CD14-positive monocyte (primary cell): Measurements from ENCODE around the gene POU6F2. TPM values are rescaled to one million over a fixed set of nuclear protein-coding genes. Genes with fewer than 3 reads are reported as not detected.

Experiments
- DNase-seq, 3 donors: peaks; one replicate each; pipeline ENCODE4 v3.0.0-alpha.2; 2011 to 2022
- H2AFZ ChIP-seq: 2 replicates; pipeline ENCODE4 v1.6.0; 2012; ENCODE audit warnings: mild to moderate bottlenecking, low read depth, low read length, inconsistent platforms; ENCODE audit not compliant: insufficient read depth, poor library complexity, severe bottlenecking
- H3K27ac ChIP-seq, 2 donors: 1 replicate in 1 of 2; 2 replicates in 1 of 2; pipeline ENCODE4 v1.5.1; 2012 to 2013; ENCODE audit warnings: low read length in 2 of 2, control low read depth in 1 of 2, inconsistent platforms in 1 of 2, low read depth in 1 of 2, mild to moderate bottlenecking in 1 of 2
- H3K27me3 ChIP-seq, 2 donors: one replicate each; pipeline versions ENCODE4 v1.6.0 to v1.6.1; 2011 to 2013; ENCODE audit warnings: low read length in 2 of 2; ENCODE audit not compliant: control insufficient read depth in 2 of 2, insufficient read depth in 2 of 2
- H3K36me3 ChIP-seq, 2 donors: replicated peaks in 1 of 2; 1 replicate in 1 of 2; 2 replicates in 1 of 2; pipeline versions ENCODE4 v1.5.1 to v1.6.1; 2012 to 2013; ENCODE audit warnings: low read length in 2 of 2, control low read depth in 1 of 2, inconsistent platforms in 1 of 2, mild to moderate bottlenecking in 1 of 2; ENCODE audit not compliant: insufficient read depth in 2 of 2, control insufficient read depth in 1 of 2
- H3K4me1 ChIP-seq, 2 donors: 1 replicate in 1 of 2; 2 replicates in 1 of 2; pipeline versions ENCODE4 v1.5.1 to v1.6.1; 2012 to 2013; ENCODE audit warnings: low read length in 2 of 2, control low read depth in 1 of 2, inconsistent platforms in 1 of 2, mild to moderate bottlenecking in 1 of 2, moderate library complexity in 1 of 2; ENCODE audit not compliant: insufficient read depth in 2 of 2, control insufficient read depth in 1 of 2
- H3K4me2 ChIP-seq: replicated peaks from 2 replicates; pipeline ENCODE3; 2012; ENCODE audit warnings: low read length, moderate library complexity, mild to moderate bottlenecking; ENCODE audit not compliant: poor library complexity, severe bottlenecking; ENCODE audit errors: extremely low read depth
- H3K4me3 ChIP-seq, 3 experiments: fragments of 200-600 bp in 1 of 3; sonication (generic) in 1 of 3; replicated peaks in 1 of 3; 1 replicate in 2 of 3; 2 replicates in 1 of 3; pipeline ENCODE4 v1.5.1; 2011 to 2013; ENCODE audit warnings: low read length in 3 of 3, mild to moderate bottlenecking in 3 of 3, control low read depth in 2 of 3, low read depth in 2 of 3, inconsistent platforms in 1 of 3, moderate library complexity in 1 of 3
- H3K79me2 ChIP-seq: 2 replicates; pipeline ENCODE4 v1.6.0; 2012; ENCODE audit warnings: mild to moderate bottlenecking, control low read depth, inconsistent platforms, low read length, moderate library complexity; ENCODE audit not compliant: insufficient read depth
- H3K9ac ChIP-seq: 2 replicates; pipeline ENCODE4 v1.6.0; 2017; ENCODE audit warnings: low read length, mild to moderate bottlenecking; ENCODE audit not compliant: insufficient read depth, poor library complexity, severe bottlenecking
- H3K9me3 ChIP-seq, 2 donors: replicated peaks in 1 of 2; 1 replicate in 1 of 2; 2 replicates in 1 of 2; pipeline versions ENCODE4 v1.5.1 to v1.6.1; 2012 to 2013; ENCODE audit warnings: low read length in 2 of 2, control low read depth in 1 of 2; ENCODE audit not compliant: control insufficient read depth in 1 of 2, insufficient read depth in 1 of 2
- H4K20me1 ChIP-seq: 2 replicates; pipeline ENCODE4 v1.6.0; 2012; ENCODE audit warnings: mild to moderate bottlenecking, low read length, control low read depth, moderate library complexity; ENCODE audit not compliant: insufficient read depth
- H3K27ac Mint-ChIP-seq, 7 donors: one replicate each; pipeline ENCODE4 v1.8.0; 2020; ENCODE audit warnings: mild to moderate bottlenecking in 7 of 7, mixed read lengths in 7 of 7, moderate library complexity in 6 of 7, inconsistent platforms in 2 of 7
- H3K27me3 Mint-ChIP-seq, 3 donors: one replicate each; pipeline ENCODE4 v1.8.0; 2021 to 2022; ENCODE audit warnings: low read depth in 3 of 3, mild to moderate bottlenecking in 3 of 3, mixed read lengths in 3 of 3, moderate library complexity in 3 of 3, inconsistent platforms in 1 of 3
- H3K36me3 Mint-ChIP-seq, 2 donors: one replicate each; pipeline ENCODE4 v1.8.0; 2020; ENCODE audit warnings: mixed read lengths in 2 of 2, inconsistent platforms in 1 of 2, mild to moderate bottlenecking in 1 of 2
- H3K4me1 Mint-ChIP-seq: one replicate; pipeline ENCODE4 v1.8.0; 2020; ENCODE audit warnings: mild to moderate bottlenecking, mixed read lengths
- H3K4me3 Mint-ChIP-seq, 2 donors: one replicate each; pipeline ENCODE4 v1.8.0; 2020; ENCODE audit warnings: mild to moderate bottlenecking in 2 of 2, mixed read lengths in 2 of 2, moderate library complexity in 1 of 2
- H3K9me3 Mint-ChIP-seq, 7 donors: one replicate each; pipeline ENCODE4 v1.8.0; 2020 to 2022; ENCODE audit warnings: mixed read lengths in 7 of 7, mild to moderate bottlenecking in 6 of 7, moderate library complexity in 6 of 7, inconsistent platforms in 2 of 7
- WGBS: methylation state at CpG from one replicate; pipeline ENCODE4 v1.1.5; 2013; ENCODE audit warnings: missing lambda C conversion rate; ENCODE audit not compliant: insufficient coverage; 5-methylcytosine and 5-hydroxymethylcytosine counted together
- intact Hi-C, 2 donors: fragments of 100-400 bp; cut with micrococcal nuclease; formaldehyde crosslinking; loops; one replicate each; pipeline versions ENCODE4 v1.15.0 to v1.15.1; 2023
- polyA plus RNA-seq, 3 donors: library from polyadenylated mRNA; depleted of rRNA in 1 of 3; unstranded in 2 of 3; stranded (reverse) in 1 of 3; fragments of 300-500 nt in 2 of 3; fragments of >200 nt in 1 of 3; fragmentation: Illumina TruSeq in 2 of 3; gene quantifications; 1 replicate in 2 of 3; 2 replicates in 1 of 3; pipeline ENCODE4 v1.2.3, GENCODE V29; 2012 to 2021
- TF ChIP-seq, protein P1 (sequence below): fragments of 200-600 bp; IDR thresholded peaks from one replicate; pipeline ENCODE4 v1.8.0; 2022; ENCODE audit warnings: antibody characterized with exemption, mild to moderate bottlenecking

Gene POU6F2
- polyA plus RNA-seq, 3 donors, result not detected

DNA sequence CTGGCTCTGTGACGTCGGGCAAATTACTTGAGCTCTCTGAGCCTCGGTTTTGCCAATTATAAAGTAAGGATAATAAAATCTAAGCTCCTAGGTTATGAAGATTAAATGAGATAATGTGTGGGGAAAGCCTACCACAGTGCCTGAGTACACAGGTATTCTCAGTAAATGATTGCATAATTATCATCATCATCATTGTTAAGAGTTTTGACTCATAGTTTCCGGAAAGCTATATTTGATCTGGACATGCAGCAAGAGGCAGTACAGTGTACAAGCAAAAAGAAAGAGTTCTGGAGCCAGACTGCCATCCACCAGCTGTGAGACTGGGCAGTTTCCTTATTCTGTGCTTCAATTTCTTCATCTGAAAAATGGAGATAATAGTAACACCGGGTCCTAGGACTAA is 432.9 kb downstream of the POU6F2 start:
- H3K36me3 Mint-ChIP-seq, result no peaks in the 10 kb centered on the region
- intact Hi-C loops, result no loop called here
- no peak for DNase-seq

DNA sequence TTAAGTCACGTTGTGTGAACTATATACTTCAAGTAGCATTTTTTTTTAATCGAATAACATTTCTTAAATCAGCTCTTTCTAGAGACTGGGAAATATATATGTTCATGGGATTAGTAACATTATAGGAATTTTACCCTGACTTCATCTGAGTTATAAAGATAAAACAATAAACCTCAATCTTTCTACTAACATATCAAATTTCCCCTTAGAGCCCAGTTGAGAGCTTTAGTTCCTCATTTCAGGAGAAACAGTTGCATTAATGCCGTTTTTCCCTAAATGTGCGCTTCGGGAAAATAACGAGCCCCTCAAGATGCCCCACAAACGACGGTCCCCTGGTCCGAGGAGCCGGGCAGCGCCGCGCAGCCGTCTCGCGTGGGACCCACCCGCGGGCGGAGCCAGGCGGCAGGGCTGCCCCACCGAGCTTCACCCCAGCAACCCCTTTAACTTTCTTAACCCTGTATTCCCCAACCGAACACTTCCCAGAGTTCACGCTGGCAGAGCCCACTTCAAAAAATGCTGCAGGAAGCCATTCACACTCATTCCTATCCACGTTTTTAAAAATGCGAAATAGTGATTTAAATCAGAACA is 436.0 kb downstream of the POU6F2 start:
- TF ChIP-seq, protein P1, sequence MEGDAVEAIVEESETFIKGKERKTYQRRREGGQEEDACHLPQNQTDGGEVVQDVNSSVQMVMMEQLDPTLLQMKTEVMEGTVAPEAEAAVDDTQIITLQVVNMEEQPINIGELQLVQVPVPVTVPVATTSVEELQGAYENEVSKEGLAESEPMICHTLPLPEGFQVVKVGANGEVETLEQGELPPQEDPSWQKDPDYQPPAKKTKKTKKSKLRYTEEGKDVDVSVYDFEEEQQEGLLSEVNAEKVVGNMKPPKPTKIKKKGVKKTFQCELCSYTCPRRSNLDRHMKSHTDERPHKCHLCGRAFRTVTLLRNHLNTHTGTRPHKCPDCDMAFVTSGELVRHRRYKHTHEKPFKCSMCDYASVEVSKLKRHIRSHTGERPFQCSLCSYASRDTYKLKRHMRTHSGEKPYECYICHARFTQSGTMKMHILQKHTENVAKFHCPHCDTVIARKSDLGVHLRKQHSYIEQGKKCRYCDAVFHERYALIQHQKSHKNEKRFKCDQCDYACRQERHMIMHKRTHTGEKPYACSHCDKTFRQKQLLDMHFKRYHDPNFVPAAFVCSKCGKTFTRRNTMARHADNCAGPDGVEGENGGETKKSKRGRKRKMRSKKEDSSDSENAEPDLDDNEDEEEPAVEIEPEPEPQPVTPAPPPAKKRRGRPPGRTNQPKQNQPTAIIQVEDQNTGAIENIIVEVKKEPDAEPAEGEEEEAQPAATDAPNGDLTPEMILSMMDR, result no peak
- peak overlapping the region; percentile 39 for H3K9ac ChIP-seq
- Mint-ChIP-seq H3K36me3 (no peaks in the 10 kb centered on the region), H3K9me3 (no peaks in the 10 kb centered on the region), H3K27ac (peak overlapping the region in 1 of 7 donors; percentile 32), H3K4me1 (peaks cover 12% of the 10 kb centered on the region), H3K27me3 (peaks cover 19 to 37% (median 35%) of the 10 kb centered on the region in 3 donors), H3K4me3 (peak overlapping the region; percentile 78 to 93)
- H2AFZ ChIP-seq, result peak overlapping the region; percentile 77
- no peaks in the 10 kb centered on the region for H4K20me1 ChIP-seq
- peaks cover 11 to 14% of the 10 kb centered on the region in 2 donors for H3K4me1 ChIP-seq
- H3K27ac ChIP-seq, result no peak overlapping the region
- H3K36me3 ChIP-seq, result no peaks in the 10 kb centered on the region
- DNase-seq, result no peak
- peaks cover 14 to 33% of the 10 kb centered on the region in 2 donors for H3K27me3 ChIP-seq
- no peaks in the 10 kb centered on the region for H3K9me3 ChIP-seq
- WGBS, result 0% methylated on average over 23 of the region's 25 CpGs
- peak overlapping the region; percentile 90 for H3K4me2 ChIP-seq
- H3K79me2 ChIP-seq, result no peaks in the 10 kb centered on the region
- H3K4me3 ChIP-seq, result peak overlapping the region; percentile 50 to 80 (median 57)
- intact Hi-C loops, result no loop called here

More for the DNA sequence above, 432.9 kb downstream of the POU6F2 start:
- Mint-ChIP-seq H3K9me3 (no peaks in the 10 kb centered on the region), H3K4me1 (peaks cover 12% of the 10 kb centered on the region), H3K4me3 (no peak overlapping the region), H3K27me3 (peaks cover 16 to 23% (median 19%) of the 10 kb centered on the region in 3 donors), H3K27ac (no peak overlapping the region)
- TF ChIP-seq, protein P1, result no peak
- Histone ChIP-seq H3K36me3 (no peaks in the 10 kb centered on the region), H4K20me1 (no peaks in the 10 kb centered on the region), H3K27me3 (peaks cover 3 to 20% of the 10 kb centered on the region in 2 donors), H3K4me1 (peaks cover 11 to 14% of the 10 kb centered on the region in 2 donors), H3K4me2 (no peak overlapping the region), H3K9ac (no peak overlapping the region), H3K9me3 (no peaks in the 10 kb centered on the region), H3K79me2 (no peaks in the 10 kb centered on the region), H2AFZ (no peak overlapping the region), H3K4me3 (no peak overlapping the region), H3K27ac (no peak overlapping the region)
- 96% methylated on average over 3 of the region's 5 CpGs for WGBS
